Adrenal gland (tissue), 5 donors: ENCODE results near the gene HCFC1.

Source experiments
- POLR2A ChIP-seq, 2 donors: fragments of 450-650 bp; IDR thresholded peaks; one replicate each; pipeline ENCODE4 v1.6.1; 2017; ENCODE audit warnings: antibody characterized with exemption in 2 of 2, mild to moderate bottlenecking in 2 of 2, moderate library complexity in 1 of 2
- TF ChIP-seq, protein P1 (sequence below), 6 experiments: fragments of 450-650 bp in 4 of 6; fragments of 200-600 bp in 2 of 6; sonication (generic) in 1 of 6; IDR thresholded peaks; 1 replicate in 5 of 6; 2 replicates in 1 of 6; pipeline versions ENCODE4 v1.5.1 to v1.8.0; 2016 to 2021; ENCODE audit warnings: antibody characterized with exemption in 6 of 6, mild to moderate bottlenecking in 2 of 6, moderate library complexity in 1 of 6
- donor health status: DM: no; HTN: no; CAD: no.

DNA sequence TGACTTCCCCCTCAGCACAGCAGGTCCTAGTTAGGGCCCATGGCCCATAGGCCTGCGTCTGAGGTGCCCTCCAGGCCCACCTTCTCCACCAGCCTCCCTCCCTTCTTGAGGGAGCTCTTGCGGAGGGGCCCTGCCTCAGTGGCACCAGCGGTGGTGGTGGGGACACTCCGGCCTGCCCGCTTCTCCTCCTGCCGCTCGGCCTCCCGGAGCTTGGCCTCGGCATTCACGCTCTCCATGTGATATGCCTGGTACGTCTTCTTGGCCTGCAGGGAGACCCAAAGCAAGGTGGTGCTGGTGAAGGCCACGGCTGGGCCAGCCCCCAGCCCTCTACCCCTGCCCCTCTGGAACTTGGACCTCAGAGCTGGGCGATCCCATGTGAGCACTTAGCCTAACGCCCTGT, 51.1 kb downstream of the HCFC1 start:
- TF ChIP-seq, protein P1, sequence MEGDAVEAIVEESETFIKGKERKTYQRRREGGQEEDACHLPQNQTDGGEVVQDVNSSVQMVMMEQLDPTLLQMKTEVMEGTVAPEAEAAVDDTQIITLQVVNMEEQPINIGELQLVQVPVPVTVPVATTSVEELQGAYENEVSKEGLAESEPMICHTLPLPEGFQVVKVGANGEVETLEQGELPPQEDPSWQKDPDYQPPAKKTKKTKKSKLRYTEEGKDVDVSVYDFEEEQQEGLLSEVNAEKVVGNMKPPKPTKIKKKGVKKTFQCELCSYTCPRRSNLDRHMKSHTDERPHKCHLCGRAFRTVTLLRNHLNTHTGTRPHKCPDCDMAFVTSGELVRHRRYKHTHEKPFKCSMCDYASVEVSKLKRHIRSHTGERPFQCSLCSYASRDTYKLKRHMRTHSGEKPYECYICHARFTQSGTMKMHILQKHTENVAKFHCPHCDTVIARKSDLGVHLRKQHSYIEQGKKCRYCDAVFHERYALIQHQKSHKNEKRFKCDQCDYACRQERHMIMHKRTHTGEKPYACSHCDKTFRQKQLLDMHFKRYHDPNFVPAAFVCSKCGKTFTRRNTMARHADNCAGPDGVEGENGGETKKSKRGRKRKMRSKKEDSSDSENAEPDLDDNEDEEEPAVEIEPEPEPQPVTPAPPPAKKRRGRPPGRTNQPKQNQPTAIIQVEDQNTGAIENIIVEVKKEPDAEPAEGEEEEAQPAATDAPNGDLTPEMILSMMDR (IDR thresholded peaks at IDR 0.05): no peak
- no peak for TF ChIP-seq POLR2A (IDR thresholded peaks at IDR 0.05)
